SK-N-SH (cell line): Measurements from ENCODE around the gene ANK3. TPM values are rescaled to one million over a fixed set of nuclear protein-coding genes. Genes with fewer than 3 reads are reported as not detected.

Source experiments
- CTCF ChIA-PET: fragments of 300-600, 350-600 bp; formaldehyde crosslinking; extraction: SDS; loops from one replicate; lab custom pipeline; 2021; lab: Yijun Ruan, JAX
- POLR2A ChIA-PET: fragments of 350-600 bp; sonication (Branson Sonifier 250); formaldehyde crosslinking; extraction: SDS; loops from one replicate; lab custom pipeline; 2020; ENCODE audit warnings: antibody characterized with exemption, inconsistent platforms; lab: Yijun Ruan, JAX
- DNase-seq: peaks from one replicate; pipeline ENCODE4 v3.0.0; 2012
- H2AFZ ChIP-seq: fragments of 200-600 bp; sonication (generic); 2 replicates; pipeline ENCODE4 v1.8.1; 2016; ENCODE audit warnings: antibody characterized with exemption, mild to moderate bottlenecking, low read depth
- H3F3A ChIP-seq: fragments of 200-600 bp; sonication (generic); replicated peaks from 2 replicates; pipeline ENCODE3; 2016; ENCODE audit warnings: antibody characterized with exemption, mild to moderate bottlenecking; ENCODE audit not compliant: insufficient read depth
- H3K27ac ChIP-seq, 2 experiments: fragments of 200-500 bp in 1 of 2; fragments of 200-600 bp in 1 of 2; sonication (Bioruptor generic) in 1 of 2; sonication (generic), shearing (Covaris generic) in 1 of 2; 2 replicates each; pipeline versions ENCODE4 v1.5.1 to v1.6.1; 2014 to 2016; ENCODE audit warnings: low read depth in 2 of 2, inconsistent platforms in 1 of 2, low read length in 1 of 2, mild to moderate bottlenecking in 1 of 2, mixed read lengths in 1 of 2
- H3K27me3 ChIP-seq: fragments of 200-600 bp; sonication (generic), shearing (Covaris generic); 2 replicates; pipeline ENCODE4 v1.6.1; 2016; ENCODE audit warnings: mixed run types; ENCODE audit not compliant: insufficient read depth
- H3K36me3 ChIP-seq, 2 experiments: fragments of 200-500 bp in 1 of 2; fragments of 200-600 bp in 1 of 2; sonication (Bioruptor generic) in 1 of 2; sonication (generic) in 1 of 2; replicated peaks in 1 of 2; 2 replicates each; pipeline versions ENCODE3 to v1.5.1; 2014 to 2016; ENCODE audit warnings: low read length in 1 of 2, mild to moderate bottlenecking in 1 of 2; ENCODE audit not compliant: insufficient read depth in 2 of 2, control insufficient read depth in 1 of 2
- H3K4me1 ChIP-seq, 2 experiments: fragments of 200-500 bp in 1 of 2; fragments of 200-600 bp in 1 of 2; sonication (Bioruptor generic) in 1 of 2; sonication (generic), shearing (Covaris generic) in 1 of 2; 2 replicates each; pipeline versions ENCODE4 v1.5.1 to v1.6.1; 2014 to 2016; ENCODE audit warnings: low read depth in 1 of 2, low read length in 1 of 2, mixed run types in 1 of 2; ENCODE audit not compliant: insufficient read depth in 2 of 2, control insufficient read depth in 1 of 2
- H3K4me2 ChIP-seq: fragments of 200-600 bp; sonication (generic), shearing (Covaris generic); 2 replicates; pipeline ENCODE4 v1.6.1; 2017; ENCODE audit warnings: mixed run types
- H3K4me3 ChIP-seq, 2 experiments: fragments of 200-500 bp in 1 of 2; fragments of 200-600 bp in 1 of 2; sonication (Bioruptor generic) in 1 of 2; sonication (generic), shearing (Covaris generic) in 1 of 2; 2 replicates each; pipeline versions ENCODE4 v1.5.1 to v1.8.1; 2014 to 2016; ENCODE audit warnings: low read depth in 2 of 2, inconsistent platforms in 1 of 2, low read length in 1 of 2, mild to moderate bottlenecking in 1 of 2, mixed read lengths in 1 of 2, moderate library complexity in 1 of 2
- H3K79me2 ChIP-seq: fragments of 200-600 bp; sonication (generic); 2 replicates; pipeline ENCODE4 v1.8.1; 2017; ENCODE audit warnings: mild to moderate bottlenecking; ENCODE audit not compliant: insufficient read depth
- H3K9ac ChIP-seq: fragments of 200-600 bp; sonication (generic); 2 replicates; pipeline ENCODE4 v1.6.1; 2017; ENCODE audit warnings: mixed run types
- H3K9me2 ChIP-seq: fragments of 200-600 bp; sonication (generic); 2 replicates; pipeline ENCODE4 v1.6.1; 2017; ENCODE audit warnings: mixed run types
- H3K9me3 ChIP-seq: fragments of 200-600 bp; sonication (generic); 2 replicates; pipeline ENCODE4 v1.6.1; 2017; ENCODE audit warnings: mixed run types, mild to moderate bottlenecking, moderate library complexity
- H4K20me1 ChIP-seq: fragments of 200-600 bp; sonication (generic); 2 replicates; pipeline ENCODE4 v1.6.1; 2017; ENCODE audit warnings: mild to moderate bottlenecking, mixed run types; ENCODE audit not compliant: insufficient read depth
- CTCF ChIP-seq: fragments of 200-600 bp; sonication (generic); IDR thresholded peaks from 2 replicates; pipeline ENCODE4 v1.6.1; 2017; ENCODE audit warnings: antibody characterized with exemption, mild to moderate bottlenecking, moderate library complexity
- ELF1 ChIP-seq: IDR thresholded peaks from 2 replicates; pipeline ENCODE4 v1.4.0; 2012
- EP300 ChIP-seq, 2 experiments: IDR thresholded peaks; 2 replicates each; pipeline versions ENCODE4 v1.4.0 to v1.6.1; 2012; ENCODE audit warnings: borderline replicate concordance in 1 of 2, low read depth in 1 of 2, low read length in 1 of 2
- EZH2phosphoT487 ChIP-seq: fragments of 200-600 bp; sonication (generic); IDR thresholded peaks from 2 replicates; pipeline ENCODE4 v1.6.1; 2017; ENCODE audit warnings: low read depth, mixed run types, mild to moderate bottlenecking, antibody characterized with exemption, moderate library complexity, borderline replicate concordance
- FOSL2 ChIP-seq: IDR thresholded peaks from 2 replicates; pipeline ENCODE4 v1.4.0; 2012; ENCODE audit warnings: low read depth, mild to moderate bottlenecking, moderate library complexity, borderline replicate concordance
- FOXM1 ChIP-seq: IDR thresholded peaks from 2 replicates; pipeline ENCODE4 v1.4.0; 2012; ENCODE audit warnings: low read depth, mild to moderate bottlenecking
- GABPA ChIP-seq: IDR thresholded peaks from 2 replicates; pipeline ENCODE4 v1.4.0; 2012; ENCODE audit warnings: low read depth, mild to moderate bottlenecking
- IRF3 ChIP-seq: fragments of 150-350 bp; IDR thresholded peaks from 2 replicates; pipeline ENCODE4 v1.6.1; 2016; ENCODE audit warnings: mild to moderate bottlenecking, low read depth, low read length
- JUND ChIP-seq: IDR thresholded peaks from 2 replicates; pipeline ENCODE4 v1.4.0; 2012
- MEF2A ChIP-seq: IDR thresholded peaks from 2 replicates; pipeline ENCODE4 v1.4.0; 2012; ENCODE audit warnings: low read depth, borderline replicate concordance
- MXI1 ChIP-seq: IDR thresholded peaks from 2 replicates; pipeline ENCODE4 v1.6.1; 2012; ENCODE audit warnings: mild to moderate bottlenecking, low read depth, low read length, improper control_type of control experiment
- PBX3 ChIP-seq: IDR thresholded peaks from 2 replicates; pipeline ENCODE4; 2012
- POLR2AphosphoS5 ChIP-seq: IDR thresholded peaks from 2 replicates; pipeline ENCODE4 v1.6.1; 2012; ENCODE audit warnings: low read depth, low read length
- RAD21 ChIP-seq: IDR thresholded peaks from 2 replicates; pipeline ENCODE4 v1.6.1; 2012; ENCODE audit warnings: mild to moderate bottlenecking, low read length
- RCOR1 ChIP-seq: fragments of 150-350 bp; IDR thresholded peaks from 2 replicates; pipeline ENCODE4 v1.6.1; 2017; ENCODE audit warnings: antibody characterized with exemption, low read length
- RFX5 ChIP-seq: IDR thresholded peaks from 2 replicates; pipeline ENCODE4 v1.6.1; 2012; ENCODE audit warnings: mild to moderate bottlenecking, improper control_type of control experiment, low read length
- RXRA ChIP-seq: IDR thresholded peaks from 2 replicates; pipeline ENCODE4 v1.4.0; 2012; ENCODE audit warnings: low read depth, mild to moderate bottlenecking, borderline replicate concordance
- SIN3A ChIP-seq: IDR thresholded peaks from 2 replicates; pipeline ENCODE4 v1.6.1; 2012; ENCODE audit warnings: low read depth, mild to moderate bottlenecking, low read length, moderate library complexity, borderline replicate concordance
- SMC3 ChIP-seq: IDR thresholded peaks from 2 replicates; pipeline ENCODE4 v1.6.1; 2012; ENCODE audit warnings: low read depth, low read length, improper control_type of control experiment
- TAF1 ChIP-seq: IDR thresholded peaks from 2 replicates; pipeline ENCODE4 v1.6.1; 2012; ENCODE audit warnings: low read depth, mild to moderate bottlenecking, low read length, moderate library complexity, borderline replicate concordance
- TCF12 ChIP-seq: IDR thresholded peaks from 2 replicates; pipeline ENCODE4 v1.4.0; 2012
- USF1 ChIP-seq: IDR thresholded peaks from 2 replicates; pipeline ENCODE4 v1.4.0; 2012; ENCODE audit warnings: low read depth, borderline replicate concordance
- USF2 ChIP-seq: fragments of 150-350 bp; IDR thresholded peaks from 2 replicates; pipeline ENCODE4 v1.6.1; 2017; ENCODE audit warnings: antibody characterized with exemption, low read length, low read depth, borderline replicate concordance
- YY1 ChIP-seq: IDR thresholded peaks from 2 replicates; pipeline ENCODE4 v1.4.0; 2012; ENCODE audit warnings: low read depth, mild to moderate bottlenecking
- ZBTB33 ChIP-seq: IDR thresholded peaks from 2 replicates; pipeline ENCODE4 v1.4.0; 2012; ENCODE audit warnings: low read depth, borderline replicate concordance
- WGBS: methylation state at CpG from one replicate; pipeline ENCODE4 v1.1.6; 2017; ENCODE audit warnings: low lambda C conversion rate; 5-methylcytosine and 5-hydroxymethylcytosine counted together
- polyA plus RNA-seq, 3 experiments: library from polyadenylated mRNA; depleted of rRNA; stranded (reverse); fragments of >200 nt; gene quantifications; 2 replicates each; pipeline ENCODE4 v1.2.3, GENCODE V29; 2012

The ANK3 gene
- polyA plus RNA-seq, 1 of the 3 experiments (the other 2 are of a cell fraction): 10.0 TPM

GRCh38 chr10:60419249-60419648 lies 29.6 kb upstream of the ANK3 start (continued):
- TF ChIP-seq FOXM1: no peak
- TF ChIP-seq, all 33 proteins: peak for 0

GRCh38 chr10:60417901-60418300 lies 28.2 kb upstream of the ANK3 start:
- peak overlapping the region; percentile 80 to 97 for H3K27ac ChIP-seq
- CTCF ChIA-PET: interaction anchor here (0.5 to 1.8 kb wide), 3 partner anchors 16 to 209 kb away, joined by 3 to 5 read pairs (median 4); no protein-coding TSS in a partner anchor
- H2AFZ ChIP-seq: no peak overlapping the region
- WGBS: 9% methylated on average over 1 of the region's 1 CpG
- H3K79me2 ChIP-seq: no peaks in the 10 kb centered on the region
- H3K4me3 ChIP-seq: no peak overlapping the region
- no peak overlapping the region for H3K9ac ChIP-seq
- no peaks in the 10 kb centered on the region for H3K9me3 ChIP-seq
- H3K27me3 ChIP-seq: no peaks in the 10 kb centered on the region
- peaks cover 34% of the 10 kb centered on the region for H3F3A ChIP-seq
- POLR2A ChIA-PET: no interaction called here
- no peak overlapping the region for H3K4me2 ChIP-seq
- H4K20me1 ChIP-seq: no peaks in the 10 kb centered on the region
- H3K36me3 ChIP-seq: no peaks in the 10 kb centered on the region
- H3K9me2 ChIP-seq: no peaks in the 10 kb centered on the region
- H3K4me1 ChIP-seq: peaks cover 35 to 36% of the 10 kb centered on the region in 2 experiments
- DNase-seq: no peak
- TF ChIP-seq JUND: peak; percentile 76
- TF ChIP-seq SIN3A: no peak
- no peak for TF ChIP-seq SMC3
- no peak for TF ChIP-seq USF1
- TF ChIP-seq RCOR1: no peak
- TF ChIP-seq USF2: no peak
- no peak for TF ChIP-seq GABPA
- TF ChIP-seq RFX5: no peak
- peak; percentile 87 for TF ChIP-seq TCF12
- peak; percentile 68; the same call in 1 of the 2 replicates for TF ChIP-seq FOSL2
- no peak for TF ChIP-seq POLR2AphosphoS5
- TF ChIP-seq IRF3: no peak
- no peak for TF ChIP-seq RXRA
- TF ChIP-seq PBX3: peak; percentile 90
- TF ChIP-seq EZH2phosphoT487: no peak
- no peak for TF ChIP-seq TAF1
- no peak for TF ChIP-seq ZBTB33
- TF ChIP-seq MXI1: no peak
- no peak for TF ChIP-seq MEF2A
- TF ChIP-seq RAD21: no peak
- 0 out of 2 replicates have a peak, but pooled peaks have one; percentile 20 for TF ChIP-seq YY1
- TF ChIP-seq ELF1: no peak
- TF ChIP-seq EP300 (IDR thresholded peaks at IDR 0.05; ENCODE audit: borderline replicate concordance in 1 of 2, low read depth in 1 of 2, low read length in 1 of 2): peak; percentile 57 to 69; a peak in 2 of 4 replicates
- TF ChIP-seq CTCF: no peak
